COLO668 (cell line): ENCODE results near the gene DDX53.

Experiments used
- DNase-seq: peaks from one replicate; lab custom pipeline; 2025; ENCODE audit not compliant: unreplicated experiment; lab: John Stamatoyannopoulos, UW

Gene DDX53

DNA sequence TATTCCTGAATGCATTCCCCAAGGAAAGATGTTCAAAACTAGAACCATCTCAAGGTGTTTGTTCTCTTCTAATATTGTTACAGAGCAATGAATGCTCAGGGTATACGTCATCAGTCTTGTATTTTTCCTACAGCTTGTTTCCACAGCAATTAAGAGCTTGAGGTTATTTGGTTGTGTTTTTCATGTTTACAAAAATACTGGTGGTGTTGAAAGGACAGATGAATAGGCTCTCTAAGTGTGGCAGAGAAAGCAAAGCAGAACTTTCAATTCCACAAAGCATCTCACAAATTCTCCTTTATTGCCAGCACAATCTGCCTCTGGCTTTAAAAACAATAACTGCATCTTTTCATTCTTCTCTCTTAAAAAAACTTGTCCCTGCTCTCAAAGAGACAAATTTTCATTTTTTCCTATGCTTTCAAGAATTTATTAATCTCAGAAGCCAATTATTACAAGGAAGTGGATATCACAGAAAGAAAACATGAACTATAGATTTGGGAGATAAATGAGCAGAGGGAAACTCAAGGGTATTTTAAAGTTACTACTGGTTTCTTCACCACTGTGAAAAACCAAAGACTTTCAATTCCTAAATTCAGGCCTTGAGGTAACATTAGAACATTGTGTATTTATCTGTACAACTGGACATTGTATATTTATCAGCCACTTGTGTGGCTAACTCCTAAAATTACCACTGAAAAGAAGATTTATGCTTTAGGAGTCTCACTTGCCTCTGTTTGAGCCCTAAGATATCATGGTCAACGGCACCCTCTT, 49.2 kb downstream of the DDX53 start:
- no peak for DNase-seq

DNA sequence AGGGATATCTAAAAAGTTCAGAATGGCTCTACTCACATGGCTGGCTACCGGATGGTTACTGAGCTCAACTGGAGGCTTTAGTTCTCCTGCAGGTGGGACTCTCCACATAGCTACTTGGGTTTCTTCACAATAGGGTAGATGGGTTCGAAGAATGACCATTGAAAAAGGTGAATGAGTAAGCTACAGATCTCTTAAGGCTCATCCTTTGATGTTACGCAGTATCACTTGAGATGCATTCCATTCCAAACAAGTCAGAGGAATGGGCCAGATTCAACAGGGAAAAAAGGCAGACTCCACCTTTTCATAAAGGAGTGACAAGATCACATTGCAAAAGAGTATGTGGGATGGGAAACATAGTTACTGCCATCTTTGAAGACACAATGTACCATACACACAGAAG, 52.6 kb downstream of the DDX53 start:
- DNase-seq, result no peak
